ENCODE data around the gene PCDH11Y.
"Not testable (repeated sequence)": the region's sequence is repeated elsewhere in the genome, so short reads cannot be mapped to it uniquely, and the experiment has no call there.

PCDH11Y gene

GRCh38 chrY:5761403-5761802 lies 761.3 kb downstream of the PCDH11Y start:
- H3K27ac ChIP-seq; CTCF ChIA-PET; POLR2A ChIA-PET (ENCODE audit: low non-redundant PET); DNase-seq (ENCODE audit: low spot score): not testable (repeated sequence)

GRCh38 chrY:5776485-5776884 lies 776.4 kb downstream of the PCDH11Y start:
- DNase-seq (ENCODE audit: low spot score); H3K27ac ChIP-seq; POLR2A ChIA-PET (ENCODE audit: low non-redundant PET); CTCF ChIA-PET: not testable (repeated sequence)
